Testis (tissue), 3 donors: ENCODE measurements around the gene SIGLEC8. TPM values are rescaled to one million over a fixed set of nuclear protein-coding genes. Genes with fewer than 3 reads are reported as not detected.
"Not testable (repeated sequence)": the region's sequence is repeated elsewhere in the genome, so short reads cannot be mapped to it uniquely, and the experiment has no call there.

Experiments
- DNase-seq: peaks from one replicate; pipeline ENCODE4 v3.0.0-alpha.2; 2019
- H3K27ac ChIP-seq, 2 donors: fragments of 200-600 bp; sonication (generic); one replicate each; pipeline ENCODE4 v1.5.1; 2019
- H3K27me3 ChIP-seq: fragments of 200-600 bp; sonication (generic); one replicate; pipeline ENCODE4 v1.5.1; 2019
- H3K36me3 ChIP-seq: fragments of 200-600 bp; sonication (generic); one replicate; pipeline ENCODE4 v1.5.1; 2017; ENCODE audit warnings: low read depth; ENCODE audit errors: missing control alignments
- H3K4me1 ChIP-seq: fragments of 200-600 bp; sonication (generic); one replicate; pipeline ENCODE4 v1.5.1; 2019
- H3K4me3 ChIP-seq, 2 donors: fragments of 200-600 bp; sonication (generic); one replicate each; pipeline ENCODE4 v1.5.1; 2017 to 2019
- H3K9me3 ChIP-seq: fragments of 200-600 bp; sonication (generic); one replicate; pipeline ENCODE4 v1.5.1; 2017
- POLR2A ChIP-seq: fragments of 450-650 bp; IDR thresholded peaks from one replicate; pipeline ENCODE4 v1.6.1; 2017; ENCODE audit warnings: antibody characterized with exemption, mild to moderate bottlenecking, moderate library complexity
- WGBS, 2 donors: methylation state at CpG; one replicate each; pipeline ENCODE4 v1.1.5; 2018; 5-methylcytosine and 5-hydroxymethylcytosine counted together
- intact Hi-C: fragments of 100-400 bp; cut with DNase I; formaldehyde crosslinking; loops from one replicate; pipeline ENCODE4 v1.15.1; 2023; ENCODE audit warnings: low total_unique reads
- polyA plus RNA-seq: library from polyadenylated mRNA; stranded (reverse); fragments of 350-450 nt; fragmentation: Illumina TruSeq; extraction: RNeasy Lipid Tissue Mini Kit (QIAGEN cat#74804); gene quantifications from one replicate; pipeline ENCODE4 v1.2.3, GENCODE V29; 2014; ENCODE audit warnings: low read depth, low replicate concordance; ENCODE audit not compliant: insufficient read depth
- total RNA-seq, 2 donors: library from RNA; depleted of rRNA; stranded (reverse); fragments of >200 nt; gene quantifications; one replicate each; pipeline ENCODE4 v1.2.3, GENCODE V29; 2016
- TF ChIP-seq, protein P1 (sequence below), 3 experiments: fragments of 450-650 bp in 2 of 3; fragments of 200-600 bp in 1 of 3; sonication (generic) in 1 of 3; IDR thresholded peaks; one replicate each; pipeline ENCODE4 v1.5.1; 2016 to 2019; ENCODE audit warnings: antibody characterized with exemption in 3 of 3, mild to moderate bottlenecking in 2 of 3, moderate library complexity in 1 of 3

The SIGLEC8 gene
- total and polyA plus RNA-seq, 3 donors from 2014 or later: 0.31 to 3.1 (median 0.61) TPM

DNA sequence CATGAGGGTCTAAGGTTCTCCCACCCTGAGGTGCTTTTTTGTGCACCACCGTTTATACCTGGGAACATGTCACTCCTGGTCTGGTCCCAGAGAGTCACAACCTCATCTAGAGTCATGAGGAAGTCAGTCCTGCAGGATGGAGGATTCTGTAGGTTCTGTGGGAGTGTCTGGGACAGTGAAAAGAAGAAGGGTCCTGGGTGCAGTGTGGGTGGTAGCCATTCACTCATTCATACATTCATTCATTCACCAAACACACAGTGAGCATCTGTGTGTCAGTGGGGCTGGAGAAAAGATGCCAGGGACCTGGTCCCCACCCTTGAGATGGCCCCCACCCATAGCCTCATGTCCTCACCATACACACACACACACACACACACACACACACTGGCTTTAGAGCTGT lies 11.4 kb upstream of the SIGLEC8 start:
- DNase-seq: no peak
- WGBS, 2 donors: 50 to 72% methylated on average over 1 of the region's 1 CpG
- intact Hi-C loops: no loop called here

DNA sequence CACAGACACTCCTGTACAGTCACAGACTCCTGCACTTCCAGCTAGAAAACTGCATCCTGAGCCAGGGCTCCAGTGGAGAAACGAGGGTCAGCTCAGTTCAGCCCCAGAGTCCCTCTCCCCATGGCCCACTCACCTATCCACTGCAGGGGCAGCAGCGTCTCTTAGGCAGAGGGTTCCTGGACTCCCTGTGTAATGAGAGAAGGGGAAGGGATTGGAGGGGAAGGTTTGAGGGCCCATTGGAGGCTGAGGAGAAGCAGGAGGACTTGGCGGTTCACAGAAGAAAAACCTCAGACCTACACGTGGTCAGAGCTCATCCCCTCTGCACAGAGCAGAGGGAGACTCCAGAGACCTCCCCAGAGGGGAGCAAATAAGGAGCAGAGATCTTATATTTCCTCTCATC lies 10.9 kb upstream of the SIGLEC8 start:
- Histone ChIP-seq H3K27me3 (no peaks in the 10 kb centered on the region), H3K27ac (no peak overlapping the region), H3K9me3 (no peaks in the 10 kb centered on the region), H3K4me3 (no peak overlapping the region), H3K36me3 (no peaks in the 10 kb centered on the region), H3K4me1 (no peaks in the 10 kb centered on the region)
- DNase-seq: no peak
- intact Hi-C loops: no loop called here
- WGBS, 2 donors: 53 to 57% methylated on average over 4 of the region's 4 CpGs
- TF ChIP-seq, protein P1, sequence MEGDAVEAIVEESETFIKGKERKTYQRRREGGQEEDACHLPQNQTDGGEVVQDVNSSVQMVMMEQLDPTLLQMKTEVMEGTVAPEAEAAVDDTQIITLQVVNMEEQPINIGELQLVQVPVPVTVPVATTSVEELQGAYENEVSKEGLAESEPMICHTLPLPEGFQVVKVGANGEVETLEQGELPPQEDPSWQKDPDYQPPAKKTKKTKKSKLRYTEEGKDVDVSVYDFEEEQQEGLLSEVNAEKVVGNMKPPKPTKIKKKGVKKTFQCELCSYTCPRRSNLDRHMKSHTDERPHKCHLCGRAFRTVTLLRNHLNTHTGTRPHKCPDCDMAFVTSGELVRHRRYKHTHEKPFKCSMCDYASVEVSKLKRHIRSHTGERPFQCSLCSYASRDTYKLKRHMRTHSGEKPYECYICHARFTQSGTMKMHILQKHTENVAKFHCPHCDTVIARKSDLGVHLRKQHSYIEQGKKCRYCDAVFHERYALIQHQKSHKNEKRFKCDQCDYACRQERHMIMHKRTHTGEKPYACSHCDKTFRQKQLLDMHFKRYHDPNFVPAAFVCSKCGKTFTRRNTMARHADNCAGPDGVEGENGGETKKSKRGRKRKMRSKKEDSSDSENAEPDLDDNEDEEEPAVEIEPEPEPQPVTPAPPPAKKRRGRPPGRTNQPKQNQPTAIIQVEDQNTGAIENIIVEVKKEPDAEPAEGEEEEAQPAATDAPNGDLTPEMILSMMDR (IDR thresholded peaks at IDR 0.05): no peak
- no peak for TF ChIP-seq POLR2A

More for the DNA sequence above, 11.4 kb upstream of the SIGLEC8 start:
- Histone ChIP-seq H3K36me3 (no peaks in the 10 kb centered on the region), H3K4me1 (no peaks in the 10 kb centered on the region), H3K9me3 (no peaks in the 10 kb centered on the region), H3K27ac (no peak overlapping the region), H3K4me3 (no peak overlapping the region), H3K27me3 (no peaks in the 10 kb centered on the region)
- TF ChIP-seq POLR2A: no peak
- TF ChIP-seq, protein P1 (IDR thresholded peaks at IDR 0.05): no peak

DNA sequence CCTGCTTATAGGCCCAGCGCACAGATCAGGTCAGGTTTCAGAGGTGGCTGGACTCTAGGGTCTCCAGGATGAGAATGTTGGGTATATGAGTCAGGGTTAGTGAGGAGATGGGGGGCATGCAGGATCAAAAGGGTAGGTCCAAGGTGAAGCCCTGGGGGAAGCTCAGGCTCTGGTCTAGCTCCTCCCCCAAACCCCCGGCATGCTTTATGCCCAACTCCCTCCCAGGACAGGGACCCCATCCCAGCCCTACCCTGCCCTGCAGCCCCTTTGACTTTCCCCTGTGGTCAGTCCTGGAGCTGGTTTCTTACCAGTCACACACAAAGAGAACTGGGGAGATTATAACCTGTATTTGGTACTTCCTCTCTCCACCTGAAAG lies 10.3 kb upstream of the SIGLEC8 start:
- intact Hi-C loops: no loop called here
- no peaks in the 10 kb centered on the region for H3K9me3 ChIP-seq
- TF ChIP-seq, protein P1 (IDR thresholded peaks at IDR 0.05): no peak
- TF ChIP-seq POLR2A: no peak
- H3K27ac ChIP-seq: no peak overlapping the region
- H3K4me1 ChIP-seq: no peaks in the 10 kb centered on the region
- H3K27me3 ChIP-seq: no peaks in the 10 kb centered on the region
- no peak overlapping the region for H3K4me3 ChIP-seq
- no peak for DNase-seq
- WGBS, 2 donors: 85 to 92% methylated on average over 2 of the region's 2 CpGs
- no peaks in the 10 kb centered on the region for H3K36me3 ChIP-seq

DNA sequence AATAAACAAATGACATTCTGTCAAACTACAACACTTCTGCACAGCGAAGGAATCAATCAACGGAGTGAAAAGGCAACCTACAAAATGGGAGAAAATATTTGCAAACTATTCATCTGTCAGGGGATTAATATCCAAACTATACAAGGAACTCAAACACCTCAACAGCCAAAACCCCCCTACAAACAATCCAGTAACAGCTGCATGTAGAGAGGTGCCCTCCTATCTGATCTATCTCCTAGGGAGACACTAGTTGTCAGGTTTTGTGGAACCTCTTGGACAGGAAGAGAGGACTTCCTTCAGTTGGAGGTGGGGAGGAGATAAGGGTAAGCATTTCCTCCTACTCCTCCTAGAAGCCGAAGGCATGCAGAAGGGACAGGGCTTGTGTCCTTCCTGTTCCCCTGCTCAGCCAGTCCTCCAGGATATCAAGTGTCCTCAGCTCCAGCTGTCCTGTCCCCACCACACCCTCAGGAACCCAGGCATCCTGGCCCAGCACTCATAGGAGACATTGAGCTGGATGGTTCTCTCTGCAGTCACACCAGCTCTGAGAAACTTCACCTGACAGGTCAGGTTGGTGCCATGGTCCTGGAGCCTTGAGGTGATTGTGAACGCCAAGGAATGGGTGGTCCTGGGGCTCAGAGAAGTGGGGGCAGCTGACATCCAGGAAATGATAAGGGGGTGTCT lies 9.8 kb upstream of the SIGLEC8 start:
- Histone ChIP-seq H3K4me3 (no peak overlapping the region), H3K36me3 (no peaks in the 10 kb centered on the region), H3K27me3 (no peaks in the 10 kb centered on the region), H3K9me3 (no peaks in the 10 kb centered on the region), H3K4me1 (no peaks in the 10 kb centered on the region), H3K27ac (no peak overlapping the region)
- WGBS, 2 donors: 78 to 84% methylated on average over 4 of the region's 4 CpGs
- no peak for DNase-seq
- intact Hi-C loops: no loop called here
- TF ChIP-seq, protein P1 (IDR thresholded peaks at IDR 0.05): no peak
- no peak for TF ChIP-seq POLR2A

DNA sequence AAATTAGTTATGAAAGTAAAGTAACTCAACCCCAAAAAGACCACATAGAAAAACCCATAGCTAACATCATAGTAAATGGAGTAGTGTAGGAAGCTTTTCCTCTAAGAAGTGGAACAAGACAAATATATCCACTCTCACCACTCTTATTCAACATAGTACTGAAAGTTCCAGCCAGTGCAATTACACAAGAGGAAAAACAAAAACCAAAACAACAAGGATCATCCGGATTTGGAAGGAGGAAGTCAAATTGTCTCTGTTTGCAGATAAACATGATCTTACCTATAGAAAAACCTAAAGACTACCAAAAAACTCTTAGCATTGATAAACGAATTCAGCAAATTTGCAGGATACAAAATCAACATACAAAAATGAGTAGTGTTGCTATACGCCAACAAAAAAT lies 8.5 kb upstream of the SIGLEC8 start:
- H3K27ac ChIP-seq: no peak overlapping the region
- H3K9me3 ChIP-seq: no peaks in the 10 kb centered on the region
- H3K27me3 ChIP-seq: no peaks in the 10 kb centered on the region
- WGBS, 2 donors: 59% methylated on average over 3 of the region's 3 CpGs
- H3K4me3 ChIP-seq: no peak overlapping the region
- H3K36me3 ChIP-seq: no peaks in the 10 kb centered on the region
- H3K4me1 ChIP-seq: no peaks in the 10 kb centered on the region
- no peak for TF ChIP-seq POLR2A
- TF ChIP-seq, protein P1 (IDR thresholded peaks at IDR 0.05): no peak
- no peak for DNase-seq
- intact Hi-C loops: no loop called here

DNA sequence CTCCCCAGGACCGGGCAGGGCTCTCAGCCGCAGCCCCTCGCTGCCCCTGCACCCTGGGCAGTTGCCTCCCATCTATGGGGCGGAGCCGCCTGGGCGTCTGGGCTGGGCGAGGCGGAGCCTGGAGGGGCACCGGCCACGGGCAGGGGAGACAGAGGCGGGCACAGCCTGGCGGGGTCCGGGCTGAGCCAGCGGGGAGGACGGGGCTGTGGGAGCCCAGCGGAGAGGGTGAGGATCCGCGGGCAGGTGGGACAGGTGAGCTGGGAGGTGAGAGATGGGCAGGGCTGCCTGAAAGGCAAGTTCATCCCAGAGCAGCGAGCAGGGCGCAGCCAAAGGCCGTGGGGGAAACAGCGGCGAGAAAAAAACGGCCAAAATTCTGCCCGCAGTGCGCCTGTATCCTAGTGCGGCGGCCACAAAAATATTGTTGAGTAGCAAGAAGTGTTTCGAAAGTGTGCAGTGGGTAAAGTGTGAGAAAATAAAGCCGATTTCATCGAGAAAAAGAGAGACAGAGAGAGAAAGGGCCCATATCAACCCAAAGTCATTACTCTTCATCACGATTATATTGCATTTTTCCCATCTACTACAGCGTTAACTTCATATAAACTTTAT lies 5.8 kb upstream of the SIGLEC8 start:
- H3K27ac ChIP-seq, DNase-seq, H3K4me1 ChIP-seq, intact Hi-C loops, H3K4me3 ChIP-seq, H3K36me3 ChIP-seq, H3K27me3 ChIP-seq, H3K9me3 ChIP-seq: not testable (repeated sequence)
- WGBS, 2 donors: 17 to 19% methylated on average over 15 of the region's 33 CpGs
